ENCODE results near the gene CPA1.
"Not testable (repeated sequence)": the region's sequence is repeated elsewhere in the genome, so short reads cannot be mapped to it uniquely, and the experiment has no call there.

CPA1 gene

GRCh38 chr7:130374507-130374906 lies 5.8 kb upstream of the CPA1 start:
- no peak for DNase-seq

GRCh38 chr7:130376461-130376860 lies 3.8 kb upstream of the CPA1 start:
- DNase-seq, result not testable (repeated sequence)

- DNase-seq, result no peak
Measured at GRCh38 chr7:130377178-130377577, 3.1 kb upstream of the CPA1 start.

- no peak for DNase-seq
Measured at GRCh38 chr7:130379019-130379418, 1.3 kb upstream of the CPA1 start.

GRCh38 chr7:130379532-130379920 lies 768 bp upstream of the CPA1 start:
- no peak for DNase-seq

GRCh38 chr7:130380861-130381455 lies 664 bp downstream of the CPA1 start:
- DNase-seq, result no peak

GRCh38 chr7:130381468-130382312 lies 1.4 kb downstream of the CPA1 start:
- DNase-seq, result no peak

- DNase-seq, result no peak
Measured at GRCh38 chr7:130383187-130383980, 3.1 kb downstream of the CPA1 start.

GRCh38 chr7:130384371-130384801 lies 4.1 kb downstream of the CPA1 start:
- no peak for DNase-seq

GRCh38 chr7:130384841-130385599 lies 4.7 kb downstream of the CPA1 start:
- DNase-seq, result no peak

GRCh38 chr7:130385600-130386066 lies 5.3 kb downstream of the CPA1 start:
- DNase-seq, result no peak

GRCh38 chr7:130386876-130387275 lies 6.6 kb downstream of the CPA1 start:
- DNase-seq, result no peak

- DNase-seq, result no peak
Measured at GRCh38 chr7:130387306-130387627, 7.0 kb downstream of the CPA1 start.

GRCh38 chr7:130387628-130388403 lies 7.5 kb downstream of the CPA1 start:
- DNase-seq, result peak; percentile 11

GRCh38 chr7:130388671-130389070 lies 8.4 kb downstream of the CPA1 start:
- DNase-seq, result no peak

- DNase-seq, result no peak
Measured at GRCh38 chr7:130390486-130390885, 10.2 kb downstream of the CPA1 start.

GRCh38 chr7:130393101-130393561 lies 12.8 kb downstream of the CPA1 start:
- DNase-seq, result no peak

- DNase-seq, result no peak
Measured at GRCh38 chr7:130393841-130394411, 13.6 kb downstream of the CPA1 start.

- DNase-seq, result no peak
Measured at GRCh38 chr7:130394421-130395195, 14.3 kb downstream of the CPA1 start.

- no peak for DNase-seq
Measured at GRCh38 chr7:130395421-130395820, 15.1 kb downstream of the CPA1 start.

- no peak for DNase-seq
Measured at GRCh38 chr7:130396109-130396508, 15.8 kb downstream of the CPA1 start.
